Gastrocnemius medialis (tissue), 4 donors: Measurements from ENCODE around the gene ADAMTS2. TPM values are rescaled to one million over a fixed set of nuclear protein-coding genes. Genes with fewer than 3 reads are reported as not detected.

ENCODE experiments used
- ATAC-seq, 2 donors: fragments of 150-250 bp; one replicate each; pipeline ENCODE4 v1.9.1; 2016
- DNase-seq, 2 donors: peaks; one replicate each; pipeline ENCODE4 v3.0.0-alpha.2; 2019
- H3K27ac ChIP-seq, 4 donors: fragments of 200-600 bp; sonication (generic); 1 replicate in 1 of 4; 2 replicates in 3 of 4; pipeline ENCODE4 v1.5.1; 2016 to 2018; ENCODE audit warnings: mild to moderate bottlenecking in 2 of 4, moderate library complexity in 1 of 4
- H3K27me3 ChIP-seq, 3 donors: fragments of 200-600 bp; sonication (generic) in 2 of 3; 1 replicate in 1 of 3; 2 replicates in 2 of 3; pipeline versions ENCODE4 v1.5.1 to v1.6.0; 2016 to 2019; ENCODE audit warnings: mild to moderate bottlenecking in 1 of 3, moderate library complexity in 1 of 3
- H3K36me3 ChIP-seq, 2 donors: fragments of 200-600 bp; sonication (generic) in 1 of 2; one replicate each; pipeline ENCODE4 v1.5.1; 2017 to 2018
- H3K4me1 ChIP-seq, 2 donors: fragments of 200-600 bp; sonication (generic) in 1 of 2; one replicate each; pipeline ENCODE4 v1.5.1; 2016 to 2017; ENCODE audit warnings: mild to moderate bottlenecking in 2 of 2
- H3K4me3 ChIP-seq, 4 donors: fragments of 200-600 bp; sonication (generic) in 3 of 4; 1 replicate in 1 of 4; 2 replicates in 3 of 4; pipeline ENCODE4 v1.5.1; 2016 to 2019; ENCODE audit warnings: mild to moderate bottlenecking in 2 of 4
- H3K9me3 ChIP-seq, 3 donors: fragments of 200-600 bp; sonication (generic) in 2 of 3; 1 replicate in 1 of 3; 2 replicates in 2 of 3; pipeline ENCODE4 v1.5.1; 2016 to 2019
- POLR2A ChIP-seq, 2 donors: fragments of 450-650 bp; IDR thresholded peaks; one replicate each; pipeline ENCODE4 v1.6.1; 2017; ENCODE audit warnings: antibody characterized with exemption in 2 of 2, mild to moderate bottlenecking in 2 of 2, moderate library complexity in 2 of 2
- in situ Hi-C, 4 donors: fragments of 200-750 bp; cut with MboI; loops; one replicate each; pipeline versions ENCODE4 v1.15.0 to v1.8.0; 2017; ENCODE audit warnings: low sequenced_read_pairs in 4 of 4
- intact Hi-C: fragments of 100-400 bp; cut with DNase I; formaldehyde crosslinking; loops from one replicate; pipeline ENCODE4 v1.15.1; 2023; ENCODE audit warnings: low total_unique reads
- total RNA-seq, 4 donors: library from RNA; depleted of rRNA; stranded (reverse); fragments of >200 nt; gene quantifications; one replicate each; pipeline versions ENCODE4 v1.1.0 to v1.2.3, GENCODE V29; 2016
- TF ChIP-seq, protein P1 (sequence below), 5 experiments: fragments of 450-650 bp in 3 of 5; fragments of 200-600 bp in 2 of 5; sonication (generic) in 2 of 5; IDR thresholded peaks in 4 of 5; conservative IDR thresholded peaks in 1 of 5; 1 replicate in 4 of 5; 2 replicates in 1 of 5; pipeline ENCODE4 v1.5.1; 2016 to 2019; ENCODE audit warnings: antibody characterized with exemption in 5 of 5, mild to moderate bottlenecking in 3 of 5, moderate library complexity in 3 of 5

Gene ADAMTS2
- total RNA-seq, 4 donors from 2014 or later: 0.78 to 3.8 (median 2.0) TPM

DNA sequence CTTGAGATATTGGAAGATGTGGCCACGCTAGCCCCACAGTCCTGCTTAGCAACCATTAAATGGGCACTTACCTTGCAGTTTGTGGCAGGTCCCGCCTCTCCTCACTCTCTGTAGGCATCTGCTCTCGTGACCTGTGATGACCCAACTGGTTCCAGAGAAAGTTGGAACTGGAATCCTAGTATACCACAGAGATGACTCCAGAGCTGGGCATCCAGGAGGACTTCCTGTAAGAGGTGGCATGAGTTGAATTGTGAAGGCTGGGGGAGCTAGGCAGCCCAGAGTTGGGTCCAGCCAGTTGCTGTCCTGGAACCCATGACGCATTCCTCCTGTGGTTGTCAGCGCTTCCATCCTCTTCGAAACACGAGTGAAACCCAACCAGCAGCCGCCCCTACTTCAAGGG lies 1.6 kb upstream of the ADAMTS2 start:
- no peak overlapping the region for H3K27ac ChIP-seq

DNA sequence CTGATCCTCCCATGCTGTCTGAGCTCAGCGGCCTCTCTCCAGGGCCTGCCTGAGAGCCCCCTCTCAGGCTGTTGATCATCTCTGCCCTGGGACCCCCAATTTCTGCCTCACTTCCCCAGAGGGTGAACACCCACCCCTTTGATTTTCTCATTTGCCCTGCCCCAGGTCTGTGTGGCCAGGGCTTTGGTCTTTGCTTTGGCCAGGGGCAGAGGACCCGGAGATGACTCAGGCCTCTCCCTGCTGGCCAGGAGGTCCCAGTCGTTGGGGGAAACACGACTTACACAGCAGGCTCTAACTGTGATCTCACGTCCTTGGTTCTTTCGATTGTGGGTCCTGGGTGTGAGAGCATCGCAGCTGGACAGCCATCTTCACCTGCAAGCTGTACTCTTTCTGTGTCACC lies 1.1 kb upstream of the ADAMTS2 start:
- no peak overlapping the region for H3K27ac ChIP-seq
- H3K4me1 ChIP-seq: peaks cover 7 to 12% of the 10 kb centered on the region in 2 donors
- peaks cover 21 to 30% (median 22%) of the 10 kb centered on the region in 3 donors for H3K27me3 ChIP-seq
- no peaks in the 10 kb centered on the region for H3K9me3 ChIP-seq
- no peaks in the 10 kb centered on the region for H3K36me3 ChIP-seq
- intact Hi-C loops (loop anchor here (5.0 kb wide), 1 partner anchor 146 kb away; no protein-coding TSS in a partner anchor), in situ Hi-C loops (no loop called here)
- no peak for ATAC-seq
- no peak for DNase-seq
- no peak overlapping the region for H3K4me3 ChIP-seq
- TF ChIP-seq, protein P1, sequence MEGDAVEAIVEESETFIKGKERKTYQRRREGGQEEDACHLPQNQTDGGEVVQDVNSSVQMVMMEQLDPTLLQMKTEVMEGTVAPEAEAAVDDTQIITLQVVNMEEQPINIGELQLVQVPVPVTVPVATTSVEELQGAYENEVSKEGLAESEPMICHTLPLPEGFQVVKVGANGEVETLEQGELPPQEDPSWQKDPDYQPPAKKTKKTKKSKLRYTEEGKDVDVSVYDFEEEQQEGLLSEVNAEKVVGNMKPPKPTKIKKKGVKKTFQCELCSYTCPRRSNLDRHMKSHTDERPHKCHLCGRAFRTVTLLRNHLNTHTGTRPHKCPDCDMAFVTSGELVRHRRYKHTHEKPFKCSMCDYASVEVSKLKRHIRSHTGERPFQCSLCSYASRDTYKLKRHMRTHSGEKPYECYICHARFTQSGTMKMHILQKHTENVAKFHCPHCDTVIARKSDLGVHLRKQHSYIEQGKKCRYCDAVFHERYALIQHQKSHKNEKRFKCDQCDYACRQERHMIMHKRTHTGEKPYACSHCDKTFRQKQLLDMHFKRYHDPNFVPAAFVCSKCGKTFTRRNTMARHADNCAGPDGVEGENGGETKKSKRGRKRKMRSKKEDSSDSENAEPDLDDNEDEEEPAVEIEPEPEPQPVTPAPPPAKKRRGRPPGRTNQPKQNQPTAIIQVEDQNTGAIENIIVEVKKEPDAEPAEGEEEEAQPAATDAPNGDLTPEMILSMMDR (IDR thresholded peaks at IDR 0.05 in 4 of 5, conservative IDR thresholded peaks at IDR 0.05 in 1 of 5): no peak
- TF ChIP-seq POLR2A (IDR thresholded peaks at IDR 0.05): no peak

More for the DNA sequence above, 1.6 kb upstream of the ADAMTS2 start:
- TF ChIP-seq POLR2A (IDR thresholded peaks at IDR 0.05): no peak
- TF ChIP-seq, protein P1 (IDR thresholded peaks at IDR 0.05 in 4 of 5, conservative IDR thresholded peaks at IDR 0.05 in 1 of 5): no peak
- in situ Hi-C loops (no loop called here), intact Hi-C loops (loop anchor here (5.0 kb wide), 1 partner anchor 145 kb away; no protein-coding TSS in a partner anchor)
- Histone ChIP-seq H3K4me3 (no peak overlapping the region), H3K27me3 (peaks cover 21 to 27% (median 22%) of the 10 kb centered on the region in 3 donors), H3K36me3 (no peaks in the 10 kb centered on the region), H3K4me1 (peaks cover 7 to 12% of the 10 kb centered on the region in 2 donors), H3K9me3 (no peaks in the 10 kb centered on the region)
- DNase-seq: no peak
- no peak for ATAC-seq

DNA sequence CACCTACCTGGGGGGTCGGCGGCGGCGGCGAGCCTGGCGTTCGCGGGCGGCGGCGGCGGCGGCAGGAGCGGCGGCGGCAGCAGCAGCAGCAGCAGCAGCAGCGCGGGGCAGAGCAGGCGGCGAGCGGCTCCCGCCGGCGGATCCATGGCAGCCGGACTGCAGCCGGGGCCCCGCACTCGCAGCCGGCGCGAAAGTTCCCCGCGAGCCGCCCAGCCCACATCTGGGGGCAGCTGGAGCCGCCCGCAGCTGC lies 153 bp downstream of the ADAMTS2 start:
- H3K4me1 ChIP-seq: peaks cover 7 to 12% of the 10 kb centered on the region in 2 donors
- TF ChIP-seq POLR2A (IDR thresholded peaks at IDR 0.05): peak in 1 of 2 donors; percentile 18
- TF ChIP-seq, protein P1 (IDR thresholded peaks at IDR 0.05 in 4 of 5, conservative IDR thresholded peaks at IDR 0.05 in 1 of 5): no peak
- intact Hi-C loops (loop anchor here (2.0 to 5.0 kb wide), 3 partner anchors 80 to 178 kb away; no protein-coding TSS in a partner anchor), in situ Hi-C loops (no loop called here)
- H3K36me3 ChIP-seq: no peaks in the 10 kb centered on the region
- peak overlapping the region in 3 of 4 donors; percentile 38 to 56 (median 55) for H3K4me3 ChIP-seq
- DNase-seq (no peak), ATAC-seq (peak; percentile 31 to 34)
- H3K27ac ChIP-seq: peak overlapping the region in 1 of 4 donors; percentile 46
- H3K9me3 ChIP-seq: no peaks in the 10 kb centered on the region
- H3K27me3 ChIP-seq: peaks cover 22 to 30% (median 25%) of the 10 kb centered on the region in 3 donors

DNA sequence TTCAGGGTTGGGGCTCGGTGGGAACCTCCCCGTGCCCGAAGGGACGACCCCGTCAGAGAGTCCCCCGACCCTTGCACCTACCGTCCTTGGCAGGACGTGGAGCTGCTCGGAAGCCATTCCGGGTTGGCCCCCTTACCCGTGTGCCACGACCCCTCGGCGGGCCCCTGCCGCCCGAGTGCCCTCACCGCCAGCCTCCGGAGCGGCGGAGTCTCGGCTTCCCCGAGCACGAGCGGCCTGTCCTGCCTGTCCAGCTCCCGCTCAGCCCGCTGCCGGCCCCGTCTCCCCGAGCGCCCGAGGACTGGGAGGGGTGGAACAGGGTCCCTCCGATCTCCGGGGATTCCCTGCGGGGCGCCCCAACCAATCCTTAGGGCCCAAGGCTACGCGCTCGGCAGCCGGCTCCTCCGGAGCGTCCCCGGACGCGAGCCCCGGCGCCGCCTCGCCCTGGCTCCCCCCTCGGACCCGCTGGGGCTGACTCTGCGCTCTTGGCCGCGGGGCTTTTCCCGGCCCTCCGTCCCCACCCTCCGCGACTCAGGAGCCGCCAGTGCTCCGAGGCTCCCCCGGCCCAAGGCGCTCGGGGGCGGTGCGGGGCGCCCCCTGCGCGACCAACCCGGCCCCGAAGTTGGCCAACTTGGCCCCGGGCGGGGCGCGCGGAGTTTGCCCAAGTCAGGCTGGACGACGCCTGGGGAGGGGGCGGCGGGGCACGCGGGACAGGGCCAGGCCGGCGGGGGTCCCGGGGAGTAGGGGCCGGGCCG lies 654 bp downstream of the ADAMTS2 start:
- in situ Hi-C loops: no loop called here
- peak overlapping the region in 3 of 4 donors; percentile 46 to 52 (median 47) for H3K27ac ChIP-seq
- intact Hi-C loops: loop anchor here (2.0 to 5.0 kb wide), 3 partner anchors 80 to 178 kb away; no protein-coding TSS in a partner anchor
- no peak for DNase-seq
- peak overlapping the region; percentile 52 to 61 (median 56) for H3K4me3 ChIP-seq
- H3K36me3 ChIP-seq: no peaks in the 10 kb centered on the region
- no peaks in the 10 kb centered on the region for H3K9me3 ChIP-seq
- H3K4me1 ChIP-seq: peaks cover 7 to 12% of the 10 kb centered on the region in 2 donors
- peaks cover 22 to 30% (median 25%) of the 10 kb centered on the region in 3 donors for H3K27me3 ChIP-seq
- ATAC-seq: peak; percentile 15 to 29
- TF ChIP-seq, protein P1 (IDR thresholded peaks at IDR 0.05 in 4 of 5, conservative IDR thresholded peaks at IDR 0.05 in 1 of 5): no peak
- no peak for TF ChIP-seq POLR2A (IDR thresholded peaks at IDR 0.05)
